Heart right ventricle (tissue), 16 donors: ENCODE measurements around the gene NTRK2. TPM values are rescaled to one million over a fixed set of nuclear protein-coding genes. Genes with fewer than 3 reads are reported as not detected.

ENCODE experiments used
- ATAC-seq, 8 donors: fragments of 200-7000 bp; cut with Tn5 transposase; one replicate each; pipeline ENCODE4 v1.9.1; 2020; ENCODE audit warnings: mild to moderate bottlenecking in 8 of 8, moderate library complexity in 8 of 8, moderate number of reproducible peaks in 1 of 8
- DNase-seq, 2 donors: peaks; one replicate each; pipeline ENCODE4 v3.0.0-alpha.2; 2020
- H3K27ac ChIP-seq, 10 donors: fragments of 200-600 bp; sonication (generic) in 2 of 10; one replicate each; pipeline versions ENCODE4 v1.5.0 to v1.8.0; 2020 to 2022; ENCODE audit warnings: mild to moderate bottlenecking in 3 of 10
- H3K27me3 ChIP-seq, 7 donors: fragments of 200-600 bp; one replicate each; pipeline ENCODE4 v1.8.0; 2021 to 2022; ENCODE audit warnings: mild to moderate bottlenecking in 2 of 7
- H3K36me3 ChIP-seq, 9 donors: fragments of 200-600 bp; sonication (generic) in 1 of 9; one replicate each; pipeline versions ENCODE4 v1.5.0 to v1.8.0; 2020 to 2022; ENCODE audit warnings: mild to moderate bottlenecking in 2 of 9
- H3K4me1 ChIP-seq, 9 donors: fragments of 200-600 bp; sonication (generic) in 1 of 9; one replicate each; pipeline versions ENCODE4 v1.5.0 to v1.8.0; 2020 to 2022; ENCODE audit warnings: mild to moderate bottlenecking in 4 of 9
- H3K4me3 ChIP-seq, 10 donors: fragments of 200-600 bp; sonication (generic) in 2 of 10; one replicate each; pipeline versions ENCODE4 v1.5.0 to v1.8.0; 2020 to 2022; ENCODE audit warnings: mild to moderate bottlenecking in 7 of 10, moderate library complexity in 2 of 10
- H3K9me3 ChIP-seq, 11 donors: fragments of 200-600 bp in 10 of 11; sonication (generic) in 2 of 11; one replicate each; pipeline versions ENCODE4 v1.5.0 to v1.8.0; 2013 to 2022; ENCODE audit warnings: mild to moderate bottlenecking in 2 of 11, control low read depth in 1 of 11, moderate library complexity in 1 of 11
- WGBS, 2 donors: extraction: QIAGEN DNeasy Blood & Tissue Kit; methylation state at CpG; one replicate each; pipeline ENCODE4 v1.1.7; 2013; ENCODE audit warnings: inconsistent platforms in 1 of 2; 5-methylcytosine and 5-hydroxymethylcytosine counted together
- intact Hi-C, 10 donors: fragments of 100-400 bp; cut with DNase I; formaldehyde crosslinking; loops; one replicate each; pipeline versions ENCODE4 v1.11.1 to v1.14.2; 2022
- polyA plus RNA-seq, 2 donors: library from polyadenylated mRNA; stranded (reverse); fragments of 200-250 nt; gene quantifications; one replicate each; pipeline ENCODE4 v1.2.3, GENCODE V29; 2013
- total RNA-seq, 10 donors: library from RNA; stranded (reverse); fragmentation: NEBNext Ultra II Directional in 3 of 10; extraction: Animal tissue kit (Norgen Biotek cat#: 25700) in 3 of 10; gene quantifications; one replicate each; pipeline versions ENCODE4 v1.2.1 to v1.2.4, GENCODE V29; 2021 to 2023
- TF ChIP-seq, protein P1 (sequence below), 9 donors: fragments of 200-600 bp; sonication (generic) in 2 of 9; IDR thresholded peaks; one replicate each; pipeline versions ENCODE4 v1.5.0 to v1.8.0; 2021 to 2022; ENCODE audit warnings: antibody characterized with exemption in 9 of 9, mild to moderate bottlenecking in 5 of 9, moderate library complexity in 1 of 9
- donor health status: Arrhythmogenic right ventricular cardiomyopathy.
- donor health status: ischemic (EF 13 %, LVEDD 7.1; RV severe dilation, severe dysfunction).
- donor health status: healthy with polysubstance abuse.
- donor health status: DM: no; HTN: yes; CAD: no.
- donor health status: DM: no; HTN: no; CAD: no.
- donor health status: ischemic (EF 25% LVEDD 6.9; RV normal size, moderate dysfunction).
- donor health status: ischemic (EF 25% LVEDD 5.7; RV mildly dilated, moderate dysfunction).
- donor health status: healthy.
- donor health status: DM: yes; HTN: yes; CAD: no.
- donor health status: Ischemic cardiomyopathy.
- donor health status: ischemic (EF 35%, LVEDD 5.7; RV mildly dilated, moderate dysfunction).
- donor health status: nonischemic (EF 11% LVEDD 7.7; RV severe dilation, severe dysfunction).
- donor health status: DM: yes; HTN: yes; CAD: no.
- donor health status: PGD.
- donor health status: ischemic (EF 29% LVEDD 5.4; RV normal size, mild dysfunction).
- donor health status: nonischemic (EF 23%, LVEDD 6.1; RV moderate dilation, normal function).

The NTRK2 gene
- total and polyA plus RNA-seq, 12 donors: 1.8 to 7.7 (median 3.0) TPM

DNA sequence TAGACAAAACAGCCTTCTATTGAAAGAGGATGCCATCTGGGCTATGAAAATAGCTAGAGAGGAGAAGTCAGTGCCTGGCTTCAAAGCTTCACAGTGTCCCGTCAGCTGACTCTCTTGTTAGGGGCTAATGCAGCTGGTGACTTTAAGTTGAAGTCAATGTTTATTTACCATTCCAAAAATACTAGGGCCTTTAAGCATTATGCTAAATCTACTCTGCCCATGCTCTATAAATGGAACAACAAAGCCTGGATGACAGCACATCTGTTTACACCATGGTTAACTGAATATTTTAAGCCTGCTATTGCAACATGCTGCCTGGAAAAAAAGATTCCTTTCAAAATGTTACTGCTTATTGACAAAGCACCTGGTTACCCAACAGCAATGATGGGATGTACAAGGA is 309.1 kb downstream of the NTRK2 start:
- 90 to 97% methylated on average over 1 of the region's 1 CpG for WGBS, 2 donors
- DNase-seq: no peak
- intact Hi-C loops: no loop called here
- TF ChIP-seq, protein P1, sequence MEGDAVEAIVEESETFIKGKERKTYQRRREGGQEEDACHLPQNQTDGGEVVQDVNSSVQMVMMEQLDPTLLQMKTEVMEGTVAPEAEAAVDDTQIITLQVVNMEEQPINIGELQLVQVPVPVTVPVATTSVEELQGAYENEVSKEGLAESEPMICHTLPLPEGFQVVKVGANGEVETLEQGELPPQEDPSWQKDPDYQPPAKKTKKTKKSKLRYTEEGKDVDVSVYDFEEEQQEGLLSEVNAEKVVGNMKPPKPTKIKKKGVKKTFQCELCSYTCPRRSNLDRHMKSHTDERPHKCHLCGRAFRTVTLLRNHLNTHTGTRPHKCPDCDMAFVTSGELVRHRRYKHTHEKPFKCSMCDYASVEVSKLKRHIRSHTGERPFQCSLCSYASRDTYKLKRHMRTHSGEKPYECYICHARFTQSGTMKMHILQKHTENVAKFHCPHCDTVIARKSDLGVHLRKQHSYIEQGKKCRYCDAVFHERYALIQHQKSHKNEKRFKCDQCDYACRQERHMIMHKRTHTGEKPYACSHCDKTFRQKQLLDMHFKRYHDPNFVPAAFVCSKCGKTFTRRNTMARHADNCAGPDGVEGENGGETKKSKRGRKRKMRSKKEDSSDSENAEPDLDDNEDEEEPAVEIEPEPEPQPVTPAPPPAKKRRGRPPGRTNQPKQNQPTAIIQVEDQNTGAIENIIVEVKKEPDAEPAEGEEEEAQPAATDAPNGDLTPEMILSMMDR (IDR thresholded peaks at IDR 0.05): no peak
- Histone ChIP-seq H3K9me3 (peaks cover 0 to 6% (median 0%) of the 10 kb centered on the region in 11 donors), H3K36me3 (no peaks in the 10 kb centered on the region), H3K4me1 (no peaks in the 10 kb centered on the region), H3K27me3 (peaks cover 0 to 15% (median 0%) of the 10 kb centered on the region in 7 donors), H3K4me3 (no peak overlapping the region), H3K27ac (no peak overlapping the region)
- ATAC-seq: no peak

DNA sequence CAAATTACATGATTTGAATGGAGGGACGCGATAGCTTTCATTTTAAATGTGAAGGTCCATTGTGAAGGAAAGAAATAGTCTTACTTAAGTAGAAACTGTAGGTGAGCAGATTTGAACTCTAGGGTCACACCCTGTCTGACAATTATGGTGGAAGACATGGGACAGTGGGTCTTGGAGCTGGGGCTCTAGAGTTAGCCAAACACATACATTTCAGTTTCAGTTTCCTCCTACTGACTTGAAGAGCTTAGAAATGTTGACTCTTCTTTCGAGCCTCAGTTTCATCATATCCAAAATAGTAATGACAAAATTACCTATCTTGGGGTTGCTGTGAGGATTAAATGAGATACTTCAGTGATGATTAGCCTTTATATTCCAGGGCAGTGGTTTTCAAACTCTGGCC is 314.2 kb downstream of the NTRK2 start:
- intact Hi-C loops: no loop called here
- ATAC-seq (no peak), DNase-seq (no peak)
- no peaks in the 10 kb centered on the region for H3K4me1 ChIP-seq
- peaks cover 0 to 2% (median 0%) of the 10 kb centered on the region in 11 donors for H3K9me3 ChIP-seq
- no peak overlapping the region for H3K4me3 ChIP-seq
- TF ChIP-seq, protein P1 (IDR thresholded peaks at IDR 0.05): no peak
- peaks cover 0 to 4% (median 0%) of the 10 kb centered on the region in 7 donors for H3K27me3 ChIP-seq
- WGBS, 2 donors: 96% methylated on average over 3 of the region's 3 CpGs
- no peaks in the 10 kb centered on the region for H3K36me3 ChIP-seq
- no peak overlapping the region for H3K27ac ChIP-seq

DNA sequence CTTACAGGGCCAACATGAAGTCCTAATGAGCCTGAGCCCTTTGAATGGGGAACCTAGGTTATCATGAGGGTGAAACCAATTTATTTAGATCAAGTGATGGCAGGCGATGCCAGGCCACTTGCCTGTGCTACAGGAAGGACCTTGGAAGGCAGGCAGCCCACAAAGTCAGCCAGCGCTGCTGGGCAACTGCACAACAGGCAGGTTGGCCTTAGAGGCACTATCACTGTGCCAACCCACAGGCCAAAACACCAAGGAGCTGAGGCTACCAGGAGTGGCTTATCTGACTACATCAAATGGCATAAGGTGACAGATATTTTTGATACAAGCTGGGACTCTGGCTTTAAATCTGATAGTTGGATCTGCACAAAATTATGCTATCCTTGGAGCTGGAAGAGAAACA is 319.1 kb downstream of the NTRK2 start:
- ATAC-seq (peak in 3 of 8 donors; percentile 29 to 60 (median 49)), DNase-seq (peak in 1 of 2 donors; percentile 13)
- WGBS, 2 donors: 85 to 88% methylated on average over 2 of the region's 2 CpGs
- H3K27me3 ChIP-seq: peaks cover 0 to 8% (median 0%) of the 10 kb centered on the region in 7 donors
- intact Hi-C loops: no loop called here
- H3K4me1 ChIP-seq: no peaks in the 10 kb centered on the region
- no peak overlapping the region for H3K27ac ChIP-seq
- H3K4me3 ChIP-seq: no peak overlapping the region
- no peaks in the 10 kb centered on the region for H3K9me3 ChIP-seq
- TF ChIP-seq, protein P1 (IDR thresholded peaks at IDR 0.05): no peak
- no peaks in the 10 kb centered on the region for H3K36me3 ChIP-seq

DNA sequence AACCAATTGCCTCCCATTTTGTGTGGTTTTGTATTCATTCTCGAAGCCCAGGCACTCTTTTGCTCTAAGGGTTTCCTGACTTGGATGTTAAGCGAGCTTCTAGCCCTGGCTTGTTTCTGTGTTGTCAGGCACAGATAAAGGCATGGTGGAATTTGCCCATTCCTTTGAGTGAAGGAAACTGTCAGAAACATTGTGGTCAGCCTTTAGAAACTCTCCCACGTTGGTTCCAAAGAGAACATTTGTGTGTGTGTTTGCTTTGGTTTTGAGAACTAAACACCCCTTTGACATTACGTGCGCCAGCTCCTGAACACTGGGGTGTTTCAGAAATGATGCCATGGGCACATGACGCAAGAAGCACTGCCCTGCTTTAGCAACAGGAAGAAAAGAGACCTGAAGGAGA is 320.9 kb downstream of the NTRK2 start:
- no peak for ATAC-seq
- TF ChIP-seq, protein P1 (IDR thresholded peaks at IDR 0.05): no peak
- no peak for DNase-seq
- WGBS, 2 donors: 64 to 67% methylated on average over 6 of the region's 6 CpGs
- Histone ChIP-seq H3K27ac (no peak overlapping the region), H3K4me1 (no peaks in the 10 kb centered on the region), H3K4me3 (no peak overlapping the region), H3K27me3 (peaks cover 0 to 8% (median 0%) of the 10 kb centered on the region in 7 donors), H3K9me3 (no peaks in the 10 kb centered on the region), H3K36me3 (no peaks in the 10 kb centered on the region)
- intact Hi-C loops: loop anchor here in 1 of 10 donors (10.0 kb wide), 1 partner anchor 56 kb away; no protein-coding TSS in a partner anchor
